Stimulated activated CD4-positive, alpha-beta T cell treated with anti-CD3 and anti-CD28 coated beads, Interleukin-2, amount 100 ng/mL, for 4 hours (primary cell): Measurements from ENCODE around the gene HCN2.
"Not testable (repeated sequence)": the region's sequence is repeated elsewhere in the genome, so short reads cannot be mapped to it uniquely, and the experiment has no call there.

Experiments used
- DNase-seq: peaks from one replicate; pipeline ENCODE4 v3.0.0-alpha.2; 2020; ENCODE audit warnings: low read depth

Gene HCN2

GRCh38 chr19:605061-605971, 15.6 kb downstream of the HCN2 start:
- DNase-seq, result not testable (repeated sequence)

GRCh38 chr19:607301-608154, 17.8 kb downstream of the HCN2 start:
- DNase-seq, result no peak

GRCh38 chr19:608155-609003, 18.7 kb downstream of the HCN2 start:
- DNase-seq, result no peak

GRCh38 chr19:609004-609346, 19.3 kb downstream of the HCN2 start:
- DNase-seq, result no peak

- no peak for DNase-seq
Observed at GRCh38 chr19:610071-610800, 20.6 kb downstream of the HCN2 start.

- DNase-seq, result no peak
Observed at GRCh38 chr19:610801-611480, 21.3 kb downstream of the HCN2 start.

- DNase-seq, result peak; percentile 55
Observed at GRCh38 chr19:611481-611868, 21.8 kb downstream of the HCN2 start.

- DNase-seq, result no peak
Observed at GRCh38 chr19:612941-613340, 23.3 kb downstream of the HCN2 start.

- no peak for DNase-seq
Observed at GRCh38 chr19:613732-614567, 24.3 kb downstream of the HCN2 start.

- DNase-seq, result no peak
Observed at GRCh38 chr19:615619-616018, 25.9 kb downstream of the HCN2 start.

- no peak for DNase-seq
Observed at GRCh38 chr19:616062-616700, 26.5 kb downstream of the HCN2 start.

- no peak for DNase-seq
Observed at GRCh38 chr19:616747-617526, 27.3 kb downstream of the HCN2 start.

- DNase-seq, result no peak
Observed at GRCh38 chr19:617551-618246, 28.0 kb downstream of the HCN2 start.

- DNase-seq, result no peak
Observed at GRCh38 chr19:618247-618619, 28.6 kb downstream of the HCN2 start.

GRCh38 chr19:618674-619285, 29.1 kb downstream of the HCN2 start:
- DNase-seq, result no peak

GRCh38 chr19:619286-620002, 29.8 kb downstream of the HCN2 start:
- no peak for DNase-seq
